HepG2 (cell line): ENCODE results near the gene PIK3C3. TPM values are rescaled to one million over a fixed set of nuclear protein-coding genes. Genes with fewer than 3 reads are reported as not detected.
A peak's percentile ranks its signal among the peaks of the same experiment; 100 is the strongest.

Experiments used
- CREM ChIP-seq, 2 experiments: sonication (generic) in 1 of 2; formaldehyde crosslinking in 1 of 2; IDR thresholded peaks; 2 replicates each; pipeline versions ENCODE4 v1.4.0 to v1.6.1; 2016 to 2020; ENCODE audit warnings: antibody characterized with exemption in 1 of 2, mild to moderate bottlenecking in 1 of 2, missing genetic modification reagents in 1 of 2
- FOXK2 ChIP-seq: fragments of 450-650 bp; IDR thresholded peaks from 2 replicates; pipeline ENCODE4 v1.6.1; 2016
- KAT2B ChIP-seq: fragments of 150-350 bp; IDR thresholded peaks from 2 replicates; pipeline ENCODE4 v1.6.1; 2014; ENCODE audit warnings: low read depth, low read length, borderline replicate concordance
- MYNN ChIP-seq: sonication (generic); formaldehyde crosslinking; IDR thresholded peaks from 2 replicates; pipeline ENCODE4 v1.4.0; 2020; ENCODE audit warnings: mild to moderate bottlenecking, low read depth, missing genetic modification reagents
- ZNF253 ChIP-seq: sonication (generic); formaldehyde crosslinking; IDR thresholded peaks from 2 replicates; pipeline ENCODE4 v1.8.0; 2022; ENCODE audit warnings: mild to moderate bottlenecking, missing genetic modification reagents, borderline replicate concordance
- ZNF274 ChIP-seq: sonication (generic); formaldehyde crosslinking; IDR thresholded peaks from 2 replicates; pipeline ENCODE4 v1.5.1; 2020; ENCODE audit warnings: mild to moderate bottlenecking, missing genetic modification reagents
- ZNF333 ChIP-seq: sonication (generic); formaldehyde crosslinking; IDR thresholded peaks from 2 replicates; pipeline ENCODE4 v1.4.0; 2020; ENCODE audit warnings: mild to moderate bottlenecking, missing genetic modification reagents, borderline replicate concordance
- ZNF510 ChIP-seq: sonication (generic); formaldehyde crosslinking; IDR thresholded peaks from 2 replicates; pipeline ENCODE4 v1.4.0; 2020; ENCODE audit warnings: low read depth, mild to moderate bottlenecking, missing genetic modification reagents
- ZNF547 ChIP-seq: sonication (generic); formaldehyde crosslinking; IDR thresholded peaks from 2 replicates; pipeline ENCODE4 v1.5.1; 2020; ENCODE audit warnings: mild to moderate bottlenecking, missing genetic modification reagents
- ZNF740 ChIP-seq: sonication (generic); formaldehyde crosslinking; IDR thresholded peaks from 2 replicates; pipeline ENCODE4 v1.4.0; 2020; ENCODE audit warnings: missing genetic modification reagents
- ZSCAN9 ChIP-seq: IDR thresholded peaks from 2 replicates; pipeline ENCODE4 v1.6.1; 2016; ENCODE audit warnings: borderline replicate concordance
- polyA plus RNA-seq, 8 experiments: library from polyadenylated mRNA; depleted of rRNA in 3 of 8; stranded (reverse) in 7 of 8; unstranded in 1 of 8; fragments of >200 nt; fragmentation: Illumina TruSeq in 4 of 8; extraction: Trizol in 4 of 8; gene quantifications; 2 replicates each; pipeline versions ENCODE4 v1.2.1 to v1.2.3, GENCODE V29; 2011 to 2016; ENCODE audit warnings: low read depth in 4 of 8, missing spikeins in 1 of 8, mixed read lengths in 1 of 8; ENCODE audit not compliant: insufficient read depth in 1 of 8
- total RNA-seq, 5 experiments: library from RNA; depleted of rRNA; stranded (reverse); fragments of >200 nt; fragmentation: Illumina TruSeq; extraction: Trizol; gene quantifications; 2 replicates each; pipeline ENCODE4 v1.2.3, GENCODE V29; 2016; ENCODE audit warnings: low read depth in 1 of 5
- TF ChIP-seq, protein P1 (sequence below): sonication (generic); formaldehyde crosslinking; IDR thresholded peaks from 2 replicates; pipeline ENCODE4 v1.5.0; 2020; ENCODE audit warnings: mild to moderate bottlenecking, low read depth, missing genetic modification reagents, borderline replicate concordance
- TF ChIP-seq, protein P2 (sequence below): sonication (generic); formaldehyde crosslinking; IDR thresholded peaks from 2 replicates; pipeline ENCODE4 v1.4.0; 2020; ENCODE audit warnings: missing genetic modification reagents, borderline replicate concordance
- TF ChIP-seq, protein P3 (sequence below): sonication (generic); formaldehyde crosslinking; IDR thresholded peaks from 2 replicates; pipeline ENCODE4 v1.4.0; 2020; ENCODE audit warnings: missing genetic modification reagents
- TF ChIP-seq, protein P4 (sequence below): sonication (generic); formaldehyde crosslinking; IDR thresholded peaks from 2 replicates; pipeline ENCODE4 v1.9.0; 2022; ENCODE audit warnings: low read depth, missing genetic modification reagents
- TF ChIP-seq, protein P5 (sequence below): sonication (generic); formaldehyde crosslinking; IDR thresholded peaks from 2 replicates; pipeline ENCODE4 v1.5.1; 2020; ENCODE audit warnings: mild to moderate bottlenecking, missing genetic modification reagents

PIK3C3 gene
- total and polyA plus RNA-seq, 2 of the 13 experiments (the other 11 are each of a cell fraction or from before 2014, with no cell fraction given), result 42.8 to 46.4 TPM

GRCh38 chr18:41954827-41955613, at the start of gene PIK3C3 (continued):
- TF ChIP-seq, protein P1, sequence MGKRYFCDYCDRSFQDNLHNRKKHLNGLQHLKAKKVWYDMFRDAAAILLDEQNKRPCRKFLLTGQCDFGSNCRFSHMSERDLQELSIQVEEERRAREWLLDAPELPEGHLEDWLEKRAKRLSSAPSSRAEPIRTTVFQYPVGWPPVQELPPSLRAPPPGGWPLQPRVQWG (CRISPR knock-in tag), result no peak
- TF ChIP-seq MYNN (CRISPR knock-in tag) (no peak), ZNF547 (CRISPR knock-in tag) (peak; percentile 62; the same call in 1 of the 2 replicates), KAT2B (no peak), ZNF510 (CRISPR knock-in tag) (no peak), ZNF333 (CRISPR knock-in tag) (no peak), ZNF274 (0 out of 2 replicates have a peak, but pooled peaks have one; percentile 18), ZNF740 (CRISPR knock-in tag) (no peak), FOXK2 (peak; percentile 53; the same call in 1 of the 2 replicates), ZNF253 (no peak), ZSCAN9 (CRISPR knock-in tag) (no peak), CREM (IDR thresholded peaks at IDR 0.05) (peak; percentile 96), CREM (CRISPR knock-in tag; IDR thresholded peaks at IDR 0.05) (no peak)
- TF ChIP-seq, protein P2, sequence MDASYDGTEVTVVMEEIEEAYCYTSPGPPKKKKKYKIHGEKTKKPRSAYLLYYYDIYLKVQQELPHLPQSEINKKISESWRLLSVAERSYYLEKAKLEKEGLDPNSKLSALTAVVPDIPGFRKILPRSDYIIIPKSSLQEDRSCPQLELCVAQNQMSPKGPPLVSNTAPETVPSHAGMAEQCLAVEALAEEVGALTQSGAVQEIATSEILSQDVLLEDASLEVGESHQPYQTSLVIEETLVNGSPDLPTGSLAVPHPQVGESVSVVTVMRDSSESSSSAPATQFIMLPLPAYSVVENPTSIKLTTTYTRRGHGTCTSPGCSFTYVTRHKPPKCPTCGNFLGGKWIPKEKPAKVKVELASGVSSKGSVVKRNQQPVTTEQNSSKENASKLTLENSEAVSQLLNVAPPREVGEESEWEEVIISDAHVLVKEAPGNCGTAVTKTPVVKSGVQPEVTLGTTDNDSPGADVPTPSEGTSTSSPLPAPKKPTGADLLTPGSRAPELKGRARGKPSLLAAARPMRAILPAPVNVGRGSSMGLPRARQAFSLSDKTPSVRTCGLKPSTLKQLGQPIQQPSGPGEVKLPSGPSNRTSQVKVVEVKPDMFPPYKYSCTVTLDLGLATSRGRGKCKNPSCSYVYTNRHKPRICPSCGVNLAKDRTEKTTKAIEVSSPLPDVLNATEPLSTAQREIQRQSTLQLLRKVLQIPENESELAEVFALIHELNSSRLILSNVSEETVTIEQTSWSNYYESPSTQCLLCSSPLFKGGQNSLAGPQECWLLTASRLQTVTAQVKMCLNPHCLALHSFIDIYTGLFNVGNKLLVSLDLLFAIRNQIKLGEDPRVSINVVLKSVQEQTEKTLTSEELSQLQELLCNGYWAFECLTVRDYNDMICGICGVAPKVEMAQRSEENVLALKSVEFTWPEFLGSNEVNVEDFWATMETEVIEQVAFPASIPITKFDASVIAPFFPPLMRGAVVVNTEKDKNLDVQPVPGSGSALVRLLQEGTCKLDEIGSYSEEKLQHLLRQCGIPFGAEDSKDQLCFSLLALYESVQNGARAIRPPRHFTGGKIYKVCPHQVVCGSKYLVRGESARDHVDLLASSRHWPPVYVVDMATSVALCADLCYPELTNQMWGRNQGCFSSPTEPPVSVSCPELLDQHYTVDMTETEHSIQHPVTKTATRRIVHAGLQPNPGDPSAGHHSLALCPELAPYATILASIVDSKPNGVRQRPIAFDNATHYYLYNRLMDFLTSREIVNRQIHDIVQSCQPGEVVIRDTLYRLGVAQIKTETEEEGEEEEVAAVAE (CRISPR knock-in tag), result no peak
- TF ChIP-seq, protein P3, sequence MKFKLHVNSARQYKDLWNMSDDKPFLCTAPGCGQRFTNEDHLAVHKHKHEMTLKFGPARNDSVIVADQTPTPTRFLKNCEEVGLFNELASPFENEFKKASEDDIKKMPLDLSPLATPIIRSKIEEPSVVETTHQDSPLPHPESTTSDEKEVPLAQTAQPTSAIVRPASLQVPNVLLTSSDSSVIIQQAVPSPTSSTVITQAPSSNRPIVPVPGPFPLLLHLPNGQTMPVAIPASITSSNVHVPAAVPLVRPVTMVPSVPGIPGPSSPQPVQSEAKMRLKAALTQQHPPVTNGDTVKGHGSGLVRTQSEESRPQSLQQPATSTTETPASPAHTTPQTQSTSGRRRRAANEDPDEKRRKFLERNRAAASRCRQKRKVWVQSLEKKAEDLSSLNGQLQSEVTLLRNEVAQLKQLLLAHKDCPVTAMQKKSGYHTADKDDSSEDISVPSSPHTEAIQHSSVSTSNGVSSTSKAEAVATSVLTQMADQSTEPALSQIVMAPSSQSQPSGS (CRISPR knock-in tag), result no peak
- TF ChIP-seq, protein P4, sequence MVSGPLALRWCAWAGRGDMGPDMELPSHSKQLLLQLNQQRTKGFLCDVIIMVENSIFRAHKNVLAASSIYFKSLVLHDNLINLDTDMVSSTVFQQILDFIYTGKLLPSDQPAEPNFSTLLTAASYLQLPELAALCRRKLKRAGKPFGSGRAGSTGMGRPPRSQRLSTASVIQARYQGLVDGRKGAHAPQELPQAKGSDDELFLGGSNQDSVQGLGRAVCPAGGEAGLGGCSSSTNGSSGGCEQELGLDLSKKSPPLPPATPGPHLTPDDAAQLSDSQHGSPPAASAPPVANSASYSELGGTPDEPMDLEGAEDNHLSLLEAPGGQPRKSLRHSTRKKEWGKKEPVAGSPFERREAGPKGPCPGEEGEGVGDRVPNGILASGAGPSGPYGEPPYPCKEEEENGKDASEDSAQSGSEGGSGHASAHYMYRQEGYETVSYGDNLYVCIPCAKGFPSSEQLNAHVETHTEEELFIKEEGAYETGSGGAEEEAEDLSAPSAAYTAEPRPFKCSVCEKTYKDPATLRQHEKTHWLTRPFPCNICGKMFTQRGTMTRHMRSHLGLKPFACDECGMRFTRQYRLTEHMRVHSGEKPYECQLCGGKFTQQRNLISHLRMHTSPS, result no peak
- TF ChIP-seq, protein P5, sequence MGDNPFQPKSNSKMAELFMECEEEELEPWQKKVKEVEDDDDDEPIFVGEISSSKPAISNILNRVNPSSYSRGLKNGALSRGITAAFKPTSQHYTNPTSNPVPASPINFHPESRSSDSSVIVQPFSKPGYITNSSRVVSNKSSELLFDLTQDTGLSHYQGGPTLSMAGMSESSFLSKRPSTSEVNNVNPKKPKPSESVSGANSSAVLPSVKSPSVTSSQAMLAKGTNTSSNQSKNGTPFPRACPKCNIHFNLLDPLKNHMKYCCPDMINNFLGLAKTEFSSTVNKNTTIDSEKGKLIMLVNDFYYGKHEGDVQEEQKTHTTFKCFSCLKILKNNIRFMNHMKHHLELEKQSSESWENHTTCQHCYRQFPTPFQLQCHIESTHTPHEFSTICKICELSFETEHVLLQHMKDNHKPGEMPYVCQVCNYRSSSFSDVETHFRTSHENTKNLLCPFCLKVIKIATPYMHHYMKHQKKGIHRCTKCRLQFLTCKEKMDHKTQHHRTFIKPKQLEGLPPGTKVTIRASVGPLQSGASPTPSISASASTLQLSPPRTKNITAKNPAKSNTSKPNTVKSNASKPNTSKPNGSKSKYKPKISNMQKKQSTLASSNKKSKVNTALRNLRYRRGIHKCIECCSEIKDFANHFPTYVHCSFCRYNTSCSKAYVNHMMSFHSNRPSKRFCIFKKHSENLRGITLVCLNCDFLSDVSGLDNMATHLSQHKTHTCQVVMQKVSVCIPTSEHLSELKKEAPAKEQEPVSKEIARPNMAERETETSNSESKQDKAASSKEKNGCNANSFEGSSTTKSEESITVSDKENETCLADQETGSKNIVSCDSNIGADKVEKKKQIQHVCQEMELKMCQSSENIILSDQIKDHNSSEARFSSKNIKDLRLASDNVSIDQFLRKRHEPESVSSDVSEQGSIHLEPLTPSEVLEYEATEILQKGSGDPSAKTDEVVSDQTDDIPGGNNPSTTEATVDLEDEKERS (CRISPR knock-in tag), result 0 out of 2 replicates have a peak, but pooled peaks have one; percentile 58
